ENCODE results near the gene PDCL2. TPM values are rescaled to one million over a fixed set of nuclear protein-coding genes. Genes with fewer than 3 reads are reported as not detected.

The PDCL2 gene
- total and polyA plus RNA-seq, 2 donors (not counting 1 experiment from before 2014, with no cell fraction given): not detected

DNA sequence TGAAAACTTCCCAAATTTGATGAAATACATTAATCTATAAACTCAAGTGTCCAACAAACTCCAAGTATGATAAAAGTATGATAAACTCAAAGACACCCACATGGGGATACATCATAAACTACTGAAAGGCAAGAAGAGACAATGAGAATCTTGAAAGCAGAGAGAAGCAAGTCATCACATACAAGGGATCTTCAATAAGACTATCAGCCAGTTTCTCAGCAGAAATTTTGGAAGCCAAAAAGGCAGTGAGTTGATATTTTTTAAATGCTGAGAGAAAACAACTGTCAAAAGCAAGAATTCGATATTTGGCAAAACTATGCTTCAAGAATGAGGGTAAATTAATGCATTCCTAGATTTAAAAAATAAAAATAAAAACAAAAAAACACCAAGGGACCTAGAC lies 16.5 kb downstream of the PDCL2 start:
- ChIA-PET CTCF (no interaction called here), POLR2A (no interaction called here)
- Histone ChIP-seq H3K79me2 (ENCODE audit: control insufficient read depth, insufficient read depth, low read length) (no peaks in the 10 kb centered on the region), H3K36me3 (replicated peaks in 1 of 2; ENCODE audit: control extremely low read depth in 1 of 2, control insufficient read depth in 1 of 2, extremely low read depth in 1 of 2, insufficient read depth in 2 of 2, low read length in 1 of 2) (no peaks in the 10 kb centered on the region), H3K9me3 (ENCODE audit: control extremely low read depth in 1 of 3, control insufficient read depth in 2 of 3, insufficient read depth in 1 of 3, low read length in 2 of 3) (peaks cover 3 to 27% (median 12%) of the 10 kb centered on the region in 3 donors), H4K20me1 (ENCODE audit: control insufficient read depth, insufficient read depth, low read length, poor library complexity, severe bottlenecking) (no peaks in the 10 kb centered on the region), H3K9ac (ENCODE audit: low read length) (no peak overlapping the region), H3K4me1 (ENCODE audit: control insufficient read depth in 2 of 2, insufficient read depth in 2 of 2, low read length in 2 of 2) (no peaks in the 10 kb centered on the region), H3K27me3 (replicated peaks in 1 of 4; ENCODE audit: control extremely low read depth in 1 of 4, control insufficient read depth in 3 of 4, insufficient read depth in 4 of 4, low read length in 3 of 4) (peaks cover 0 to 3% (median 0%) of the 10 kb centered on the region in 4 experiments), H3K4me2 (replicated peaks; ENCODE audit: low read depth, low read length, poor library complexity, severe bottlenecking) (no peak overlapping the region), H3K27ac (ENCODE audit: low read length in 2 of 2) (no peak overlapping the region), H3K4me3 (ENCODE audit: control extremely low read depth in 1 of 5, extremely low read depth in 1 of 5, insufficient read depth in 1 of 5, low read depth in 2 of 5, low read length in 4 of 5) (no peak overlapping the region), H2AFZ (ENCODE audit: insufficient read depth, low read depth, low read length, poor library complexity, severe bottlenecking) (no peak overlapping the region)
- WGBS (ENCODE audit: insufficient coverage): no CpG with 5 or more reads among the region's 1 CpG
- intact Hi-C loops (cut with micrococcal nuclease): no loop called here
- H3K4me3 Mint-ChIP-seq: no peak overlapping the region
- TF ChIP-seq, protein P1, sequence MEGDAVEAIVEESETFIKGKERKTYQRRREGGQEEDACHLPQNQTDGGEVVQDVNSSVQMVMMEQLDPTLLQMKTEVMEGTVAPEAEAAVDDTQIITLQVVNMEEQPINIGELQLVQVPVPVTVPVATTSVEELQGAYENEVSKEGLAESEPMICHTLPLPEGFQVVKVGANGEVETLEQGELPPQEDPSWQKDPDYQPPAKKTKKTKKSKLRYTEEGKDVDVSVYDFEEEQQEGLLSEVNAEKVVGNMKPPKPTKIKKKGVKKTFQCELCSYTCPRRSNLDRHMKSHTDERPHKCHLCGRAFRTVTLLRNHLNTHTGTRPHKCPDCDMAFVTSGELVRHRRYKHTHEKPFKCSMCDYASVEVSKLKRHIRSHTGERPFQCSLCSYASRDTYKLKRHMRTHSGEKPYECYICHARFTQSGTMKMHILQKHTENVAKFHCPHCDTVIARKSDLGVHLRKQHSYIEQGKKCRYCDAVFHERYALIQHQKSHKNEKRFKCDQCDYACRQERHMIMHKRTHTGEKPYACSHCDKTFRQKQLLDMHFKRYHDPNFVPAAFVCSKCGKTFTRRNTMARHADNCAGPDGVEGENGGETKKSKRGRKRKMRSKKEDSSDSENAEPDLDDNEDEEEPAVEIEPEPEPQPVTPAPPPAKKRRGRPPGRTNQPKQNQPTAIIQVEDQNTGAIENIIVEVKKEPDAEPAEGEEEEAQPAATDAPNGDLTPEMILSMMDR (IDR thresholded peaks at IDR 0.05): no peak
- TF ChIP-seq EZH2 (IDR thresholded peaks at IDR 0.05; ENCODE audit: borderline replicate concordance, insufficient read depth, low read depth, low read length, poor library complexity, severe bottlenecking): no peak
- H3K27me3 Mint-ChIP-seq: no peaks in the 10 kb centered on the region
- H3K9me3 Mint-ChIP-seq (ENCODE audit: insufficient read depth): peaks cover 2% of the 10 kb centered on the region
- DNase-seq (no peak), ATAC-seq (ENCODE audit: low read depth) (no peak)
- H3K27ac Mint-ChIP-seq: no peak overlapping the region
- no peaks in the 10 kb centered on the region for H3K4me1 Mint-ChIP-seq

DNA sequence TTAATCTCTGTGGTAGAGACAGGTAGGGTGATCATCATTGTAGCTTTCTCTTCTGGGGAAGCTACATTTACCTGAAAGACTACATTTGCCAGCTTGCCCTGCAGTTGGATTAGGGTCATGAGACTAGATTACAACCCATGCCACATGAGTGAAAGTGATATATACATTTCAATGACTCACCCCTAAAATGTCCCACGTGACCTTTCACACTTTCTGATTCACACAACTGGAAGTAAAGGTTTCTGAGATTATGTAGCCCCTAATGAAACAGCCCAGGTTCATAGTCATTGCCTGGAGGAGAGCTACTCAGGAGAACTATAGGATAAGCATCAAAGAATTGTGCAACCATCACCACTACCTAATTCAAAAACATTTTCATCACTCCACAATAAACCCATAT lies 17.8 kb downstream of the PDCL2 start:
- Histone ChIP-seq H3K36me3 (replicated peaks in 1 of 2; ENCODE audit: control extremely low read depth in 1 of 2, control insufficient read depth in 1 of 2, extremely low read depth in 1 of 2, insufficient read depth in 2 of 2, low read length in 1 of 2) (no peaks in the 10 kb centered on the region), H3K27ac (ENCODE audit: low read length in 2 of 2) (no peak overlapping the region), H3K4me2 (replicated peaks; ENCODE audit: low read depth, low read length, poor library complexity, severe bottlenecking) (no peak overlapping the region), H3K27me3 (replicated peaks in 1 of 4; ENCODE audit: control extremely low read depth in 1 of 4, control insufficient read depth in 3 of 4, insufficient read depth in 4 of 4, low read length in 3 of 4) (peaks cover 0 to 3% (median 0%) of the 10 kb centered on the region in 4 experiments), H3K4me1 (ENCODE audit: control insufficient read depth in 2 of 2, insufficient read depth in 2 of 2, low read length in 2 of 2) (no peaks in the 10 kb centered on the region), H2AFZ (ENCODE audit: insufficient read depth, low read depth, low read length, poor library complexity, severe bottlenecking) (no peak overlapping the region), H3K79me2 (ENCODE audit: control insufficient read depth, insufficient read depth, low read length) (no peaks in the 10 kb centered on the region), H3K4me3 (ENCODE audit: control extremely low read depth in 1 of 5, extremely low read depth in 1 of 5, insufficient read depth in 1 of 5, low read depth in 2 of 5, low read length in 4 of 5) (no peak overlapping the region), H3K9me3 (ENCODE audit: control extremely low read depth in 1 of 3, control insufficient read depth in 2 of 3, insufficient read depth in 1 of 3, low read length in 2 of 3) (peaks cover 3 to 27% (median 12%) of the 10 kb centered on the region in 3 donors), H3K9ac (ENCODE audit: low read length) (no peak overlapping the region), H4K20me1 (ENCODE audit: control insufficient read depth, insufficient read depth, low read length, poor library complexity, severe bottlenecking) (no peaks in the 10 kb centered on the region)
- intact Hi-C loops (cut with micrococcal nuclease): no loop called here
- H3K27ac Mint-ChIP-seq: no peak overlapping the region
- ATAC-seq (ENCODE audit: low read depth) (no peak), DNase-seq (no peak)
- ChIA-PET CTCF (interaction anchor here (0.5 kb wide), 1 partner anchor 30 kb away, joined by 4 read pairs; no protein-coding TSS in a partner anchor), POLR2A (no interaction called here)
- WGBS (ENCODE audit: insufficient coverage): no CpG with 5 or more reads among the region's 1 CpG
- H3K27me3 Mint-ChIP-seq: no peaks in the 10 kb centered on the region
- H3K4me3 Mint-ChIP-seq: no peak overlapping the region
- H3K9me3 Mint-ChIP-seq (ENCODE audit: insufficient read depth): peaks cover 2% of the 10 kb centered on the region
- no peak for TF ChIP-seq EZH2 (IDR thresholded peaks at IDR 0.05; ENCODE audit: borderline replicate concordance, insufficient read depth, low read depth, low read length, poor library complexity, severe bottlenecking)
- TF ChIP-seq, protein P1 (IDR thresholded peaks at IDR 0.05): no peak
- no peaks in the 10 kb centered on the region for H3K4me1 Mint-ChIP-seq
